Epithelial cell of proximal tubule (primary cell): Measurements from ENCODE around the gene HSD11B2. TPM values are rescaled to one million over a fixed set of nuclear protein-coding genes. Genes with fewer than 3 reads are reported as not detected.
A peak's percentile ranks its signal among the peaks of the same experiment; 100 is the strongest.

Experiments used
- DNase-seq: peaks from one replicate; pipeline ENCODE4 v3.0.0-alpha.2; 2011; ENCODE audit warnings: low read depth
- H3K4me3 ChIP-seq: 2 replicates; pipeline ENCODE4 v1.5.1; 2011; ENCODE audit warnings: low read depth, mild to moderate bottlenecking, low read length
- total RNA-seq: library from RNA; depleted of rRNA; stranded (reverse); fragments of >200 nt; gene quantifications from 2 replicates; pipeline ENCODE4 v1.2.3, GENCODE V29; 2015
- TF ChIP-seq, protein P1 (sequence below): conservative IDR thresholded peaks from 2 replicates; pipeline ENCODE4 v1.5.1; 2012; ENCODE audit warnings: low read depth, mild to moderate bottlenecking, low read length

HSD11B2 gene
- total RNA-seq, 1 donor from 2014 or later = 2.2 TPM

- TF ChIP-seq, protein P1, sequence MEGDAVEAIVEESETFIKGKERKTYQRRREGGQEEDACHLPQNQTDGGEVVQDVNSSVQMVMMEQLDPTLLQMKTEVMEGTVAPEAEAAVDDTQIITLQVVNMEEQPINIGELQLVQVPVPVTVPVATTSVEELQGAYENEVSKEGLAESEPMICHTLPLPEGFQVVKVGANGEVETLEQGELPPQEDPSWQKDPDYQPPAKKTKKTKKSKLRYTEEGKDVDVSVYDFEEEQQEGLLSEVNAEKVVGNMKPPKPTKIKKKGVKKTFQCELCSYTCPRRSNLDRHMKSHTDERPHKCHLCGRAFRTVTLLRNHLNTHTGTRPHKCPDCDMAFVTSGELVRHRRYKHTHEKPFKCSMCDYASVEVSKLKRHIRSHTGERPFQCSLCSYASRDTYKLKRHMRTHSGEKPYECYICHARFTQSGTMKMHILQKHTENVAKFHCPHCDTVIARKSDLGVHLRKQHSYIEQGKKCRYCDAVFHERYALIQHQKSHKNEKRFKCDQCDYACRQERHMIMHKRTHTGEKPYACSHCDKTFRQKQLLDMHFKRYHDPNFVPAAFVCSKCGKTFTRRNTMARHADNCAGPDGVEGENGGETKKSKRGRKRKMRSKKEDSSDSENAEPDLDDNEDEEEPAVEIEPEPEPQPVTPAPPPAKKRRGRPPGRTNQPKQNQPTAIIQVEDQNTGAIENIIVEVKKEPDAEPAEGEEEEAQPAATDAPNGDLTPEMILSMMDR = no peak
- DNase-seq = no peak
- H3K4me3 ChIP-seq = no peak overlapping the region
Observed at GRCh38 chr16:67396159-67397035, 34.5 kb upstream of the HSD11B2 start.

DNA sequence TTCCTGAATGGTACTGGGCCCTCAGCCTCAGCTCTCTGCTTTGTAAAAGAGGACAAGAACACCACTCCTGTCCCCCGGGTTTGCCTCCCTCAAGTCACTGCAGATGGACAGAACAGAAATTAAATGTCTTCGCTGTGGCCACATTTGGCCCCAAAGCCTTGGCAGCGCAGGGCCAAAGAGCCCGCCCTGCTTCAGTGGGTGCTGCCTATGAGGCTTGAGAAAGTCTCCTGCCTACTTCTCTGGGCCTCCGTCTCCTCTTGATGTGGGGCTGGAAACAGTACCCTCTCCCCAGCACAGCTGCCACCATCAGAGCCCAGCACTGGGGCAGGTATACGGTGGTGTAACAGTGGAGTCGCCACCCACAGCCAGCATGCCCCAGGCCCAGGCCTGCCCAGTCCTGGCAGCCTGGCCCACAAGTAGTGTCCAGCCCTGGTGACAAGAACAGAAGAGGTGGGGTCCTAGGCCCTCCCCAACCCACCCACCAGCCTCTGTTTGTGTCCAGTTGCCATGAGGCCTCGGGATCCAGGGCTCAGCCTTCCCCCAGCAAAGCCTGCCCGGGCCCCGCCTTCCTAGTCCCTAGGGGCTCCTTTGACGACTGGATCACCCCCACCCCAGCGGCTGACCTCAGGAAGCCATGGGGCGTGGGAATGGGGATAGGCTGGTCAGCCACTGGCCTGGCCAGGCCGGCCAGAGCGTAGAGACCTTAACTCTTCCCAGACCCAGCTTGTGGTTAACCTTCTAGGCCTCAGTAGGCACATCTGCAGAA is 33.7 kb upstream of the HSD11B2 start:
- no peak for DNase-seq
- TF ChIP-seq, protein P1 = no peak
- H3K4me3 ChIP-seq = no peak overlapping the region

DNA sequence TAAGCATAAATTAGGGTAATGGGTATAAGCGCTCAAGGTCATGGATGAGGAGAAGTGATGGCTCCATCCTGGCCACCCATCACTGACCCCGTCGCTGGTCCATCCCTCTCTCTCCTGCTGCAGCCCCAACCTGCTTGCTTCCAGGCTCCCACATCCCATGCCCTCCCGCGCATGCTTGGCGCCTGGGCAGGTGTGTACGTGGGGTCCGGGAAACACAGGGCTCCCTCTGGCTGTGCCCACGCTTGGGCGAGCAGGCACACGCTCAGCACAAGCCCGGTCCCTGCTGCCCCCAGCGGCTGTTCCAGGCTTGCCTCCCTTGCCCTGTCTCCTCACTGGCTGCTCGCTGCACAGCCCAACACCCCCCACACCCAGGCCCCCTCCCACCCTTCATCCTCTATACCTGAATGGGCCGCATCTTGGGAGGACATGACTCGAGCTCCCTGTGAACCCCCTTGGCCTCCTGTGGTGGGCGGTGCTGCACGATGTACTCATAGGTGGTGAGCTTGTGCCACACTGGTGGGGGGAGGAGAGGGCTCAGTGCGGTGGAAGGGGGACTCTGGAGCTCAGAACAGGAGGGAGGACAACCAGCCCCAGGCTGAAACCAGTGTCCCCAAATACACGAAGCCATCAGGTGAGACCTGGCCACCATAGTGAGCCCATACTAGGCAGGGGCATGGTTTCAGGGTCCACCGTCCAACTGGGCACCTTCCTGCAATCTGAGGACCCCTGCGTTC is 32.9 kb upstream of the HSD11B2 start:
- TF ChIP-seq, protein P1 = peak; percentile 58
- no peak overlapping the region for H3K4me3 ChIP-seq
- no peak for DNase-seq

DNA sequence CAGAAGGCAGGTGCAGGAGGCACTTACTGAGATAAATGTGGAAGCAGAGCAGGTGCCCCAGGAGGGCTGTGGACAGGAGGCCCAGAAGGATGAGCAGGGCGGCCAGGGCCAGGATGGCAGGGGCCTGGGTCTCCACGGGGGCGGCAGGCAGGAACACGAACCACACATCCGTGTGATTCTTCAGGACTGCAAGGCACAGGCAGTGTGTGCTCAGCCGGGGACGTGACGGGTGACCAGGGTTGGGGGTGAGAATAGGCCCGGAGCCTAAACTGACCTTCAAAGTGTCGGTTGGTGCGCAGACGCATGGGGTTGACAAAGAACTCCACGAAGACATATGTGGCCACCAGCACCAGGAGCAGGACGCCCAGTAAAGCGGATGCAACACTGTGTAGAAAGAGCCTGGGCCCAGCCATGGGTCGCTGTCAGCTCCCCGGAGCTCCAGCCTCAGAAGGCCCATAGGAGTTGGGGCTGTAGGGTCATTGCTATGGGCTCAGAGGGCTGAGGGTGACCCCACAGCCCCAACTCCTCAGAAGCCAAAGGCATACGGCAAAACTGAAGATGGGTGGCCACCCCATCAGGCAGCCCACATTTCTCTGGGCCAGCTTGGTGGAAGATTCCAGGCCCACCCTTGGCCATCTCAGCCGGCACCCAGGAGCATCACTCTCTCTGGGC is 32.2 kb upstream of the HSD11B2 start:
- H3K4me3 ChIP-seq = no peak overlapping the region
- TF ChIP-seq, protein P1 = no peak
- DNase-seq = no peak

DNA sequence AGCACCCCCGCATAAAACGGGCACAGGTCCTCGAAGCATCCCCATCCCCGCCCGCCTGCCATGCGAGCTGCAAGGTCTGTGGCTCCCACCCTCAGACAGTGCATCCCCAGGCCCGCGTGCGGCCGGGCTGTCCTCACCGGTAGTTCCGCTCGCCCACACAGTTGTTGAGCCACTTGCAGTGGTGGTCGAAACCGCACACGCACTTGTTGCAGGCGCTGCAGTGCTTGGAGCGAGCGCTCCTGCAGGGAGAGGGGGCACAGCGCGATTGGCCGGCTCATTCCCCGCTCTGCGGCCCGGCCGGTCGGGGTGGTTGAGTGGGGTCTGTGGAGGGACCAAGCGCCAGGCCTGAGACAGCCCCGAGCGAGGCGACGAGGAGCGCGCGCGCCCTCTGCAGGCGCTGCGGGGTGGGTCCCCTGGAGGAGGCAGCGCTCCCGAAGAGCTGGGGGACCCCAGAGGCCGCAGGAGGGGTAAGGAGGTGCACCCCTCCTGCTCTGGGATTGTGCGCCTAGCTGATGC is 31.6 kb upstream of the HSD11B2 start:
- no peak for DNase-seq
- H3K4me3 ChIP-seq = no peak overlapping the region
- TF ChIP-seq, protein P1 = peak; percentile 73
